A673 (cell line): Measurements from ENCODE around the gene OR51S1. TPM values are rescaled to one million over a fixed set of nuclear protein-coding genes. Genes with fewer than 3 reads are reported as not detected.
A peak's percentile ranks its signal among the peaks of the same experiment; 100 is the strongest.

Experiments
- BruUV-seq: library from RNA; stranded (reverse); fragments of 400-500 nt; replicated peaks from 2 replicates; lab custom pipeline; 2021; lab: Mats Ljungman, UMichigan
- CTCF ChIA-PET: fragments of 300-600 bp; sonication (Branson Sonifier 250); formaldehyde crosslinking; loops from one replicate; lab custom pipeline; 2022; ENCODE audit warnings: antibody characterized with exemption; lab: Charles Lee
- POLR2A ChIA-PET: fragments of 300-600 bp; sonication (Branson Sonifier 250); formaldehyde crosslinking; loops from one replicate; lab custom pipeline; 2022; ENCODE audit warnings: antibody characterized with exemption; ENCODE audit not compliant: low non-redundant PET; lab: Charles Lee
- DNase-seq: peaks from one replicate; pipeline ENCODE4 v3.0.0-alpha.2; 2015; ENCODE audit warnings: low spot score
- H3K27ac ChIP-seq: fragments of 200-600 bp; sonication (generic); 2 replicates; pipeline ENCODE4 v1.5.1; 2016; ENCODE audit warnings: mixed run types, low read depth, mild to moderate bottlenecking, mixed read lengths, antibody characterized with exemption, low read length; ENCODE audit not compliant: poor library complexity, severe bottlenecking
- H3K27me3 ChIP-seq: fragments of 200-600 bp; sonication (generic); replicated peaks from 2 replicates; pipeline ENCODE4 v1.6.1; 2017; ENCODE audit warnings: mixed run types, low read depth, mild to moderate bottlenecking, mixed read lengths, antibody characterized with exemption, low read length; ENCODE audit not compliant: insufficient read depth, poor library complexity
- H3K36me3 ChIP-seq: fragments of 200-600 bp; sonication (generic); 2 replicates; pipeline ENCODE4 v1.6.1; 2016; ENCODE audit warnings: mixed run types, mild to moderate bottlenecking, mixed read lengths, antibody characterized with exemption, low read length; ENCODE audit not compliant: insufficient read depth, poor library complexity, severe bottlenecking
- H3K4me1 ChIP-seq: fragments of 200-600 bp; sonication (generic); 2 replicates; pipeline ENCODE4 v1.6.1; 2017; ENCODE audit warnings: mixed run types, mild to moderate bottlenecking, mixed read lengths, antibody characterized with exemption, low read length; ENCODE audit not compliant: insufficient read depth, poor library complexity, severe bottlenecking
- H3K4me3 ChIP-seq: fragments of 200-600 bp; sonication (generic); 2 replicates; pipeline ENCODE4 v1.5.1; 2016; ENCODE audit warnings: low read depth, mixed run types, mild to moderate bottlenecking, mixed read lengths, low read length; ENCODE audit not compliant: poor library complexity, severe bottlenecking
- H3K9me3 ChIP-seq: fragments of 200-600 bp; sonication (generic); 2 replicates; pipeline ENCODE4 v1.6.1; 2016; ENCODE audit warnings: mixed run types, low read depth, mild to moderate bottlenecking, mixed read lengths, antibody characterized with exemption, low read length; ENCODE audit not compliant: poor library complexity, severe bottlenecking
- CTCF ChIP-seq: fragments of 300-800, 200-600 bp; sonication (generic); conservative IDR thresholded peaks from 2 replicates; pipeline ENCODE4 v1.5.1; 2017; ENCODE audit warnings: low read depth, mild to moderate bottlenecking, antibody characterized with exemption, low read length, moderate library complexity, mixed read lengths
- EZH2 ChIP-seq: fragments of 200-600 bp; sonication (generic); IDR thresholded peaks from 2 replicates; pipeline ENCODE4 v1.6.1; 2017; ENCODE audit warnings: borderline replicate concordance, low read depth, mild to moderate bottlenecking, mixed read lengths, antibody characterized with exemption, low read length; ENCODE audit not compliant: poor library complexity, severe bottlenecking
- intact Hi-C: fragments of 100-400 bp; cut with micrococcal nuclease; formaldehyde crosslinking; loops from one replicate; pipeline ENCODE4 v1.10.0; 2022; ENCODE audit not compliant: unreplicated experiment
- total RNA-seq: library from RNA; stranded (reverse); gene quantifications from 2 replicates; pipeline ENCODE4 v1.2.3, GENCODE V29; 2021

OR51S1 gene
- total RNA-seq, 1 experiment from 2014 or later, result not detected

GRCh38 chr11:4830346-4830745, 18.7 kb downstream of the OR51S1 start:
- no peaks in the 10 kb centered on the region for H3K4me1 ChIP-seq
- no TSS peak for BruUV-seq
- no peaks in the 10 kb centered on the region for H3K27me3 ChIP-seq
- no peaks in the 10 kb centered on the region for H3K36me3 ChIP-seq
- TF ChIP-seq CTCF, result no peak
- TF ChIP-seq EZH2, result no peak
- no peak overlapping the region for H3K4me3 ChIP-seq
- no peak for DNase-seq
- no peak overlapping the region for H3K27ac ChIP-seq
- ChIA-PET POLR2A (no interaction called here), CTCF (no interaction called here)
- intact Hi-C loops, result no loop called here
- H3K9me3 ChIP-seq, result no peaks in the 10 kb centered on the region

GRCh38 chr11:4826425-4826824, 22.6 kb downstream of the OR51S1 start:
- POLR2A ChIA-PET, result no interaction called here
- BruUV-seq, result no TSS peak
- TF ChIP-seq CTCF (peak; percentile 35; the same call in 1 of the 2 replicates), EZH2 (no peak)
- H3K27ac ChIP-seq, result no peak overlapping the region
- CTCF ChIA-PET, result interaction anchor here (2.0 kb wide), 1 partner anchor 190 kb away, joined by 10 read pairs; no protein-coding TSS in a partner anchor
- intact Hi-C loops, result loop anchor here (2.0 kb wide), 1 partner anchor 190 kb away; the partner anchor contains the start of gene OR51D1
- no peaks in the 10 kb centered on the region for H3K4me1 ChIP-seq
- H3K4me3 ChIP-seq, result no peak overlapping the region
- no peaks in the 10 kb centered on the region for H3K36me3 ChIP-seq
- no peaks in the 10 kb centered on the region for H3K9me3 ChIP-seq
- DNase-seq, result no peak
- H3K27me3 ChIP-seq, result peaks cover 2% of the 10 kb centered on the region

- intact Hi-C loops, result no loop called here
- Histone ChIP-seq H3K36me3 (no peaks in the 10 kb centered on the region), H3K27ac (no peak overlapping the region), H3K4me1 (no peaks in the 10 kb centered on the region), H3K4me3 (no peak overlapping the region), H3K9me3 (no peaks in the 10 kb centered on the region), H3K27me3 (peaks cover 2% of the 10 kb centered on the region)
- no TSS peak for BruUV-seq
- no peak for DNase-seq
- no peak for TF ChIP-seq CTCF
- no peak for TF ChIP-seq EZH2
- ChIA-PET POLR2A (no interaction called here), CTCF (interaction anchor here (2.0 kb wide), 1 partner anchor 188 kb away, joined by 10 read pairs; no protein-coding TSS in a partner anchor)
Measured at GRCh38 chr11:4825132-4825531, 23.9 kb downstream of the OR51S1 start.
